K562 (cell line): ENCODE results near the gene HOXB6. TPM values are rescaled to one million over a fixed set of nuclear protein-coding genes. Genes with fewer than 3 reads are reported as not detected.

Source experiments
- ATAC-seq: fragments of 200-7000 bp; cut with Tn5 transposase; 3 replicates; pipeline ENCODE4 v1.9.1; 2020; ENCODE audit warnings: moderate library complexity
- BruUV-seq: library from RNA; stranded (reverse); fragments of 400-500 nt; replicated peaks from 2 replicates; lab custom pipeline; 2021; lab: Mats Ljungman, UMichigan
- CTCF ChIA-PET: fragments of 300-600 bp; formaldehyde crosslinking; extraction: SDS; loops from one replicate; lab custom pipeline; 2021; ENCODE audit warnings: low intra/inter-chr PET ratio; lab: Yijun Ruan, JAX
- POLR2A ChIA-PET: fragments of 300-600, 350-650 bp; sonication (Branson Sonifier 250); formaldehyde crosslinking; extraction: SDS; loops from one replicate; lab custom pipeline; 2021; ENCODE audit warnings: antibody characterized with exemption, inconsistent platforms; lab: Yijun Ruan, JAX
- DNase-seq, 4 experiments: peaks; one replicate each; pipeline versions ENCODE4 v3.0.0 to v3.0.0-alpha.2; 2011 to 2018; ENCODE audit warnings: low spot score in 3 of 4, mixed read lengths in 3 of 4; ENCODE audit errors: extremely low read depth in 1 of 4
- FAIRE-seq: peaks from 2 replicates; lab custom pipeline; 2011; peaks lifted over from hg19 to GRCh38; lab: Jason Lieb, UNC
- H2AFZ ChIP-seq: 2 replicates; pipeline ENCODE4 v1.6.0; 2011; ENCODE audit warnings: low read depth, low read length, control low read depth, inconsistent platforms
- H3K27ac ChIP-seq: fragments of 200-600 bp; 3 replicates; pipeline ENCODE4 v1.8.0; 2011; ENCODE audit warnings: low read depth, mild to moderate bottlenecking, control low read depth, inconsistent platforms, low read length, moderate library complexity, mixed read lengths; ENCODE audit errors: extremely low read depth
- H3K27me3 ChIP-seq, 2 experiments: fragments of 300-600 bp in 1 of 2; 2 replicates in 1 of 2; 3 replicates in 1 of 2; pipeline versions ENCODE4 v1.6.0 to v1.8.0; 2011; ENCODE audit warnings: inconsistent platforms in 2 of 2, low read length in 2 of 2, mild to moderate bottlenecking in 1 of 2, mixed read lengths in 1 of 2, moderate library complexity in 1 of 2; ENCODE audit not compliant: control insufficient read depth in 2 of 2, insufficient read depth in 2 of 2
- H3K36me3 ChIP-seq: fragments of 300-600 bp; 3 replicates; pipeline ENCODE4 v1.8.0; 2011; ENCODE audit warnings: mild to moderate bottlenecking, low read length, inconsistent platforms; ENCODE audit not compliant: control insufficient read depth, insufficient read depth
- H3K4me1 ChIP-seq, 2 experiments: fragments of 200-600 bp in 1 of 2; replicated peaks in 1 of 2; 2 replicates in 1 of 2; 3 replicates in 1 of 2; pipeline versions ENCODE4 v1.5.1 to v1.8.0; 2011; ENCODE audit warnings: inconsistent platforms in 2 of 2, low read length in 2 of 2, mild to moderate bottlenecking in 1 of 2, mixed read lengths in 1 of 2, moderate library complexity in 1 of 2; ENCODE audit not compliant: control insufficient read depth in 2 of 2, insufficient read depth in 2 of 2
- H3K4me2 ChIP-seq: 2 replicates; pipeline ENCODE4 v1.6.1; 2011; ENCODE audit warnings: low read length, control low read depth, inconsistent platforms, mixed read lengths; ENCODE audit not compliant: insufficient read depth
- H3K4me3 ChIP-seq: fragments of 200-600 bp; sonication (generic), shearing (Covaris generic); 2 replicates; pipeline ENCODE4 v1.5.1; 2016; ENCODE audit warnings: control low read depth, inconsistent platforms
- H3K79me2 ChIP-seq: fragments of 200-600 bp; 3 replicates; pipeline ENCODE4 v1.8.0; 2011; ENCODE audit warnings: low read length, inconsistent platforms; ENCODE audit not compliant: control insufficient read depth, insufficient read depth
- H3K9ac ChIP-seq, 2 experiments: 2 replicates each; pipeline versions ENCODE4 v1.6.0 to v1.6.1; 2011; ENCODE audit warnings: low read depth in 2 of 2, low read length in 2 of 2, control low read depth in 1 of 2, inconsistent platforms in 1 of 2, mild to moderate bottlenecking in 1 of 2, mixed read lengths in 1 of 2; ENCODE audit not compliant: insufficient read depth in 1 of 2
- H3K9me1 ChIP-seq: one replicate; pipeline ENCODE4 v1.6.0; 2011; ENCODE audit warnings: inconsistent platforms, mild to moderate bottlenecking, low read length, moderate library complexity; ENCODE audit not compliant: control insufficient read depth, insufficient read depth
- H3K9me3 ChIP-seq: replicated peaks from 2 replicates; pipeline ENCODE4 v1.5.1; 2011; ENCODE audit warnings: low read depth, low read length, inconsistent platforms; ENCODE audit not compliant: control insufficient read depth, insufficient read depth
- H4K20me1 ChIP-seq: replicated peaks from 2 replicates; pipeline ENCODE4 v1.6.1; 2011; ENCODE audit warnings: low read length, inconsistent platforms, mixed read lengths; ENCODE audit not compliant: control insufficient read depth, insufficient read depth
- BRD4 ChIP-seq: fragments of 200-600 bp; sonication (generic); IDR thresholded peaks from 2 replicates; pipeline ENCODE4 v1.6.1; 2017; ENCODE audit warnings: inconsistent platforms
- CXXC5 ChIP-seq: fragments of 250-450 bp; sonication (Bioruptor Pico); IDR thresholded peaks from 2 replicates; pipeline ENCODE4 v1.8.0; 2022; ENCODE audit warnings: inconsistent platforms, mild to moderate bottlenecking, moderate library complexity
- DNMT1 ChIP-seq: fragments of 450-650 bp; IDR thresholded peaks from 2 replicates; pipeline ENCODE4 v1.6.1; 2016; ENCODE audit warnings: antibody characterized with exemption, mild to moderate bottlenecking
- FOXJ3 ChIP-seq: sonication (generic); formaldehyde crosslinking; IDR thresholded peaks from 2 replicates; pipeline ENCODE4 v1.4.0; 2020; ENCODE audit warnings: mild to moderate bottlenecking, missing genetic modification reagents
- MCM7 ChIP-seq, 2 experiments: fragments of 450-650 bp; IDR thresholded peaks; 2 replicates each; pipeline ENCODE4 v1.6.1; 2016 to 2018
- NEUROD1 ChIP-seq: fragments of 150-350 bp; IDR thresholded peaks from 2 replicates; pipeline ENCODE4 v1.6.1; 2014; ENCODE audit warnings: borderline replicate concordance, low read length, low read depth; ENCODE audit not compliant: partially characterized antibody
- NFRKB ChIP-seq: fragments of 450-650 bp; IDR thresholded peaks from 2 replicates; pipeline ENCODE4 v1.6.1; 2016; ENCODE audit warnings: low read depth
- SREBF1 ChIP-seq: fragments of 150-350 bp; IDR thresholded peaks from 2 replicates; pipeline ENCODE4 v1.6.1; 2014; ENCODE audit warnings: antibody characterized with exemption, low read depth, low read length, borderline replicate concordance
- SRSF9 ChIP-seq: fragments of 200-400 bp; formaldehyde crosslinking; IDR thresholded peaks from 2 replicates; pipeline ENCODE4 v1.6.1; 2017; ENCODE audit warnings: low read depth, low read length, borderline replicate concordance
- UBTF ChIP-seq, 2 experiments: IDR thresholded peaks; 2 replicates each; pipeline ENCODE4 v1.6.1; 2012; ENCODE audit warnings: improper control_type of control experiment in 2 of 2, low read depth in 2 of 2, low read length in 2 of 2, borderline replicate concordance in 1 of 2
- WGBS: fragments of 100-300 bp; shearing (Covaris generic); methylation state at CpG from one replicate; pipeline ENCODE4 v1.1.6; 2016; ENCODE audit warnings: low coverage, mixed read lengths; ENCODE audit not compliant: insufficient coverage; ENCODE audit errors: missing lambda C conversion rate; 5-methylcytosine and 5-hydroxymethylcytosine counted together
- in situ Hi-C: fragments of 300-500 bp; cut with MboI; formaldehyde crosslinking; loops from 4 replicates; pipeline ENCODE4 v1.15.0; 2018; ENCODE audit warnings: inconsistent platforms, mixed read lengths
- intact Hi-C: fragments of 100-400 bp; cut with micrococcal nuclease; formaldehyde crosslinking; loops from 2 replicates; pipeline ENCODE4 v1.14.2; 2022
- polyA plus RNA-seq, 8 experiments: library from polyadenylated mRNA; depleted of rRNA in 4 of 8; stranded (reverse) in 5 of 8; unstranded in 3 of 8; fragments of >200 nt; fragmentation: Nextera tagmentation in 2 of 8; fragmentation: Illumina TruSeq in 1 of 8; extraction: Ambion mirVana in 2 of 8; extraction: Trizol in 1 of 8; gene quantifications; 2 replicates each; pipeline versions ENCODE4 v1.2.1 to v1.2.3, GENCODE V29; 2011 to 2014; ENCODE audit warnings: inconsistent platforms in 1 of 8, missing spikeins in 1 of 8
- total RNA-seq, 7 experiments: library from RNA; depleted of rRNA in 6 of 7; stranded (reverse); fragments of >200 nt in 6 of 7; fragmentation: Illumina TruSeq in 2 of 7; extraction: Trizol in 2 of 7; gene quantifications; 2 replicates each; pipeline versions ENCODE4 v1.2.1 to v1.2.3, GENCODE V29; 2011 to 2021; ENCODE audit warnings: low replicate concordance in 1 of 7
- TF ChIP-seq, protein P1 (sequence below), 3 experiments: fragments of 200-800 bp in 1 of 3; fragments of 250-450 bp in 1 of 3; fragments of 450-650 bp in 1 of 3; sonication (Bioruptor Pico) in 1 of 3; sonication (Bioruptor generic) in 1 of 3; formaldehyde crosslinking in 1 of 3; IDR thresholded peaks; 2 replicates each; pipeline versions ENCODE4 v1.6.1 to v1.8.0; 2016 to 2022; ENCODE audit warnings: mild to moderate bottlenecking in 2 of 3, missing genetic modification characterization in 2 of 3, missing compliant biosample characterization in 1 of 3, moderate library complexity in 1 of 3

HOXB6 gene
- total and polyA plus RNA-seq, 9 of the 15 experiments (the other 6 are each of a cell fraction or from before 2014, with no cell fraction given) = 1.2 to 14.8 (median 4.9) TPM

DNA sequence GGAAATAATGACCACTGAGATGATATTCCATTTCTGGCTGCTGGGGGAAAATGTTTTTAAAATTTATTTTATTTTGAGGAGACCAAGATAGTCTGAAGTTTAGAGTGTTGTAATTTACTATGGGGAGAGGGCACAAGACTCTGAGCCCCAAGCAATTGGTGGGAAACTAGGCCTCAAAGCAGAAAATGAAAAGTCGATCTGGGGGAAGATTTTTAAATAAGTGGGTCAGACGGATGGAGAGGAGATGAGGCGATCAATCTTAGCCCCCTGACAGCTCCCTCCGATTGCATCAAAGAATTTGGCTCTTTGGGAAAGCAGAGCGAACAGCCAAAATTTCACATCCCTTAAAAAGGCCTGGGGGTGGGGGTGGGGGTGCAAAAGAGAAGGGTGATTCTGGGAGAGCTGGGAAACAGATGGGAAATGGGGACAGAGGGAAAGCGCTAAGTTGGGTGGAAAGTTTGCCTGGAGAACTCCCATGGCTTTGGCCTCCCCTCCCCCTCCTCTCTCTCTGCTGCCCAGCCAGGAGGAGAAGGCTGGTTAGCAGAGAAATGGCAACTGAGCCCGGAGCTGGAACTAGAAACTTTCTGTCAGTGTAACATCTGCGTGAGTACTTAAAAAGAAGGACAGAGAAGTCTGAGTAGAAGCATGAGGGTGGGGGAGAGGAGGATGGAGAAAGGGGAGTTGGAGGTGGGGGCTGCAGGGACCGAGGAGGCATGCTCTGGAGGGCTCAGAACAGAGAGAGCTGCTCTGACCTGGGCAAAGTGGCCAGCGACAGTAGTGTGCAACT, 58.5 kb downstream of the HOXB6 start:
- WGBS = 0% methylated on average over 9 of the region's 10 CpGs
- Histone ChIP-seq H3K36me3 (peaks cover 41% of the 10 kb centered on the region; the same call in 2 of the 3 replicates), H3K4me3 (peak overlapping the region; percentile 36), H3K9ac (peak overlapping the region; percentile 73 to 93; a peak in 3 of 4 replicates), H3K27me3 (no peaks in the 10 kb centered on the region), H3K79me2 (peaks cover 84% of the 10 kb centered on the region), H2AFZ (no peak overlapping the region), H3K9me1 (no peaks in the 10 kb centered on the region), H3K9me3 (no peaks in the 10 kb centered on the region), H3K4me1 (peaks cover 33 to 40% of the 10 kb centered on the region in 2 experiments), H3K27ac (peak overlapping the region; percentile 95), H3K4me2 (peak overlapping the region; percentile 81), H4K20me1 (no peaks in the 10 kb centered on the region)
- CTCF ChIA-PET = no interaction called here
- DNase-seq (peak in 2 of 4 experiments; percentile 57 to 69), FAIRE-seq (no peak), ATAC-seq (peak; percentile 14)
- BruUV-seq = no TSS peak
- intact Hi-C loops (loop anchor here (2.0 kb wide), 1 partner anchor 80 kb away; the partner anchor contains the start of gene HOXB9), in situ Hi-C loops (no loop called here)
- POLR2A ChIA-PET = interaction anchor here (0.6 to 2.2 kb wide), 19 partner anchors 9 to 266 kb away, joined by 3 to 12 read pairs (median 4); no protein-coding TSS in a partner anchor
- TF ChIP-seq, protein P1, sequence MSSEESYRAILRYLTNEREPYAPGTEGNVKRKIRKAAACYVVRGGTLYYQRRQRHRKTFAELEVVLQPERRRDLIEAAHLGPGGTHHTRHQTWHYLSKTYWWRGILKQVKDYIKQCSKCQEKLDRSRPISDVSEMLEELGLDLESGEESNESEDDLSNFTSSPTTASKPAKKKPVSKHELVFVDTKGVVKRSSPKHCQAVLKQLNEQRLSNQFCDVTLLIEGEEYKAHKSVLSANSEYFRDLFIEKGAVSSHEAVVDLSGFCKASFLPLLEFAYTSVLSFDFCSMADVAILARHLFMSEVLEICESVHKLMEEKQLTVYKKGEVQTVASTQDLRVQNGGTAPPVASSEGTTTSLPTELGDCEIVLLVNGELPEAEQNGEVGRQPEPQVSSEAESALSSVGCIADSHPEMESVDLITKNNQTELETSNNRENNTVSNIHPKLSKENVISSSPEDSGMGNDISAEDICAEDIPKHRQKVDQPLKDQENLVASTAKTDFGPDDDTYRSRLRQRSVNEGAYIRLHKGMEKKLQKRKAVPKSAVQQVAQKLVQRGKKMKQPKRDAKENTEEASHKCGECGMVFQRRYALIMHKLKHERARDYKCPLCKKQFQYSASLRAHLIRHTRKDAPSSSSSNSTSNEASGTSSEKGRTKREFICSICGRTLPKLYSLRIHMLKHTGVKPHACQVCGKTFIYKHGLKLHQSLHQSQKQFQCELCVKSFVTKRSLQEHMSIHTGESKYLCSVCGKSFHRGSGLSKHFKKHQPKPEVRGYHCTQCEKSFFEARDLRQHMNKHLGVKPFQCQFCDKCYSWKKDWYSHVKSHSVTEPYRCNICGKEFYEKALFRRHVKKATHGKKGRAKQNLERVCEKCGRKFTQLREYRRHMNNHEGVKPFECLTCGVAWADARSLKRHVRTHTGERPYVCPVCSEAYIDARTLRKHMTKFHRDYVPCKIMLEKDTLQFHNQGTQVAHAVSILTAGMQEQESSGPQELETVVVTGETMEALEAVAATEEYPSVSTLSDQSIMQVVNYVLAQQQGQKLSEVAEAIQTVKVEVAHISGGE (CRISPR knock-in tag; IDR thresholded peaks at IDR 0.05) = 0 out of 6 replicates have a peak, but pooled peaks of 1 of the 3 experiments have one; percentile 35
- TF ChIP-seq MCM7 (IDR thresholded peaks at IDR 0.05) = no peak
- peak; percentile 5; the same call in 1 of the 2 replicates for TF ChIP-seq CXXC5 (CRISPR knock-in tag)
- 0 out of 4 replicates have a peak, but pooled peaks of 1 of the 2 experiments have one; percentile 39 for TF ChIP-seq UBTF (IDR thresholded peaks at IDR 0.05; ENCODE audit: borderline replicate concordance in 1 of 2, low read depth in 2 of 2, low read length in 2 of 2)
- peak; percentile 75; the same call in 1 of the 2 replicates for TF ChIP-seq NFRKB
- TF ChIP-seq DNMT1 = 0 out of 2 replicates have a peak, but pooled peaks have one; percentile 46
- no peak for TF ChIP-seq SREBF1
- no peak for TF ChIP-seq SRSF9
- peak; percentile 48; the same call in 1 of the 2 replicates for TF ChIP-seq BRD4
- peak; percentile 20 for TF ChIP-seq NEUROD1
- no peak for TF ChIP-seq FOXJ3 (CRISPR knock-in tag)
